Measurements from ENCODE around the gene NLK.

DNA sequence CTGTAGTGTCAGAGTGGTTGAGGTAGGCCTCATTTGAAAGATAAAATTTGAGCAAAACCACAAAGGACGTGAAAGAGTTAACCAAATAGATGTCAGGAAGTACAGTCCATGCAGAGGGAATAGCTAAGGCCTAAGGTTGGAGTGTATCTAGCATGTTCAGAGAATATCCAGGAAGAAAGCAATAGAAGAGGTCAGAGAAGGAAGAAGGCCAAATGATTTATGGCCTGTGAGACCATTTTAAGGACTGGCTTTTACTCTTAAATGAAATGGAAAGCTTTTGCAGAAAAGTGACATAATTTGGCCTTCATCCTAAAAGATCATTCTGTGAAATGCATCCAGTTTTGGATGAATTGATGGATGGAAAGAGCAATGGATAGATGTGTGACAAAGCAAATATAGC lies 116.5 kb downstream of the NLK start:
- TF ChIP-seq POLR2AphosphoS5 (IDR thresholded peaks at IDR 0.05), result no peak
- TF ChIP-seq, protein P1, sequence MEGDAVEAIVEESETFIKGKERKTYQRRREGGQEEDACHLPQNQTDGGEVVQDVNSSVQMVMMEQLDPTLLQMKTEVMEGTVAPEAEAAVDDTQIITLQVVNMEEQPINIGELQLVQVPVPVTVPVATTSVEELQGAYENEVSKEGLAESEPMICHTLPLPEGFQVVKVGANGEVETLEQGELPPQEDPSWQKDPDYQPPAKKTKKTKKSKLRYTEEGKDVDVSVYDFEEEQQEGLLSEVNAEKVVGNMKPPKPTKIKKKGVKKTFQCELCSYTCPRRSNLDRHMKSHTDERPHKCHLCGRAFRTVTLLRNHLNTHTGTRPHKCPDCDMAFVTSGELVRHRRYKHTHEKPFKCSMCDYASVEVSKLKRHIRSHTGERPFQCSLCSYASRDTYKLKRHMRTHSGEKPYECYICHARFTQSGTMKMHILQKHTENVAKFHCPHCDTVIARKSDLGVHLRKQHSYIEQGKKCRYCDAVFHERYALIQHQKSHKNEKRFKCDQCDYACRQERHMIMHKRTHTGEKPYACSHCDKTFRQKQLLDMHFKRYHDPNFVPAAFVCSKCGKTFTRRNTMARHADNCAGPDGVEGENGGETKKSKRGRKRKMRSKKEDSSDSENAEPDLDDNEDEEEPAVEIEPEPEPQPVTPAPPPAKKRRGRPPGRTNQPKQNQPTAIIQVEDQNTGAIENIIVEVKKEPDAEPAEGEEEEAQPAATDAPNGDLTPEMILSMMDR (IDR thresholded peaks at IDR 0.05), result no peak

Measured in suprapubic skin (tissue), 3 donors.